ENCODE data around the gene AREG. TPM values are rescaled to one million over a fixed set of nuclear protein-coding genes. Genes with fewer than 3 reads are reported as not detected.

AREG gene
- total RNA-seq, 1 donor from 2014 or later, result 14.6 TPM

DNA sequence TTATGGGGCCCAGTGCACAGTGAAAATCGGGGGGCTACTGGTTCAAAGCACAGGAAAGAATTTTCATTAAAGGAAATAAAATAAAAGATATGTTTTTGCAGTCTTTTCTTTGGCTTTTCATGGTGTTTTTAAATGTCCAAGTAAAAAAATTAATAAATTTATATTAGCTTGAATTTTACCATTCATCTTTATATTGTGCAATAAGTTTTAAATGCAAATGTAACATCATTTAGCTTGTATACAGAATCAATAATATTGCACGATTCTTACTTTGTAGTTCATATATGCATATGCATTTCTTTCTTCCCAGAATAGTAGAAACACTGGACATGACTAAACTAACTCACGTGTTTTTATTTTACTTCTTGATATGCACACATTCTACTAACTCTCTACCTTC lies 31.0 kb downstream of the AREG start:
- intact Hi-C loops (cut with DNase I), result no loop called here
- TF ChIP-seq, protein P1, sequence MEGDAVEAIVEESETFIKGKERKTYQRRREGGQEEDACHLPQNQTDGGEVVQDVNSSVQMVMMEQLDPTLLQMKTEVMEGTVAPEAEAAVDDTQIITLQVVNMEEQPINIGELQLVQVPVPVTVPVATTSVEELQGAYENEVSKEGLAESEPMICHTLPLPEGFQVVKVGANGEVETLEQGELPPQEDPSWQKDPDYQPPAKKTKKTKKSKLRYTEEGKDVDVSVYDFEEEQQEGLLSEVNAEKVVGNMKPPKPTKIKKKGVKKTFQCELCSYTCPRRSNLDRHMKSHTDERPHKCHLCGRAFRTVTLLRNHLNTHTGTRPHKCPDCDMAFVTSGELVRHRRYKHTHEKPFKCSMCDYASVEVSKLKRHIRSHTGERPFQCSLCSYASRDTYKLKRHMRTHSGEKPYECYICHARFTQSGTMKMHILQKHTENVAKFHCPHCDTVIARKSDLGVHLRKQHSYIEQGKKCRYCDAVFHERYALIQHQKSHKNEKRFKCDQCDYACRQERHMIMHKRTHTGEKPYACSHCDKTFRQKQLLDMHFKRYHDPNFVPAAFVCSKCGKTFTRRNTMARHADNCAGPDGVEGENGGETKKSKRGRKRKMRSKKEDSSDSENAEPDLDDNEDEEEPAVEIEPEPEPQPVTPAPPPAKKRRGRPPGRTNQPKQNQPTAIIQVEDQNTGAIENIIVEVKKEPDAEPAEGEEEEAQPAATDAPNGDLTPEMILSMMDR (IDR thresholded peaks at IDR 0.05), result no peak
- H3K4me1 ChIP-seq, result peaks cover 5% of the 10 kb centered on the region
- no peak overlapping the region for H3K27ac ChIP-seq
- no peak for ATAC-seq
- H3K4me3 ChIP-seq, result no peak overlapping the region
- no peaks in the 10 kb centered on the region for H3K36me3 ChIP-seq
- no peak for DNase-seq
- no peaks in the 10 kb centered on the region for H3K27me3 ChIP-seq
- no peaks in the 10 kb centered on the region for H3K9me3 ChIP-seq

DNA sequence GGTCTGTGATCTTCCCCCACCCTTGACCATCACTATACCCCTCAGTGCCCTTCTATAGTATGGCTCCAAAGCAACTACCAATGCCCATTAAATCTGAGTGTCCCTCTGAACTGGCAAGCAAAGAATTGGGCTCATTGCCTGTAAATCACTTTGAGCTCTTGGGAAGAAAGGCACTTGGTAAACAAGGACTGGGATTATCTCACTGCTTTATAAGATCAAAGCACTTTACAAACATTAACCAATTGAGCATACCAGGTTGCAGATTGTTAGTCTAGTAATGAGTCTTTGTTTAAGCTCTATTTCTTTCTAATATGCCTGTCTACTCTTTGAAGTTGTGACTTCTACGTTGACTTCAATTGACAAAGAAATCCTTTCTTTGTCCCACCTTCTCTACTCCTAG lies 34.1 kb downstream of the AREG start:
- H3K27me3 ChIP-seq, result no peaks in the 10 kb centered on the region
- H3K4me1 ChIP-seq, result peaks cover 2% of the 10 kb centered on the region
- no peak overlapping the region for H3K27ac ChIP-seq
- TF ChIP-seq, protein P1 (IDR thresholded peaks at IDR 0.05), result no peak
- no peak for DNase-seq
- H3K4me3 ChIP-seq, result no peak overlapping the region
- intact Hi-C loops (cut with DNase I), result no loop called here
- no peak for ATAC-seq
- H3K9me3 ChIP-seq, result no peaks in the 10 kb centered on the region
- no peaks in the 10 kb centered on the region for H3K36me3 ChIP-seq

DNA sequence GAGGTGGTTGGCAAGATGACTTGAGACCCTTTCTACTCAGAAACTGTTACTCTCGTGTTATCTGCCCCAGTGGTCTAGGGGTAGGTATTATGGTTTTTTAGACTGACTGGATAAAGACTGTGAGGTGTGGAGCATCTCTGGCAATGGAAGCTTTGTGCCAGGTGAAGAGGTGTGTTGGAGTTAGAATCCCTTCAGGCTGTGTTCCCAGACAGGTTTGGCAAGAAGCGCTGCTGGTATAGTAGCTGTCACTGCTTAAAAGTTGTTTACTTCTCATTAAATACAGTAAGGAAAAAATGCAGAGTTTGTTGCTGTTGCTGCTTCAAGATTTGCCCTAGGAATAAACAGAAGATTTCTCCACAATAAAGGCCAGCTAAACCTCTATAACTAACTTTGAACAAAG lies 35.3 kb downstream of the AREG start:
- intact Hi-C loops (cut with DNase I), result no loop called here
- H3K9me3 ChIP-seq, result no peaks in the 10 kb centered on the region
- no peaks in the 10 kb centered on the region for H3K27me3 ChIP-seq
- H3K27ac ChIP-seq, result no peak overlapping the region
- TF ChIP-seq, protein P1 (IDR thresholded peaks at IDR 0.05), result no peak
- DNase-seq (no peak), ATAC-seq (no peak)
- H3K36me3 ChIP-seq, result no peaks in the 10 kb centered on the region
- H3K4me3 ChIP-seq, result no peak overlapping the region
- no peaks in the 10 kb centered on the region for H3K4me1 ChIP-seq

DNA sequence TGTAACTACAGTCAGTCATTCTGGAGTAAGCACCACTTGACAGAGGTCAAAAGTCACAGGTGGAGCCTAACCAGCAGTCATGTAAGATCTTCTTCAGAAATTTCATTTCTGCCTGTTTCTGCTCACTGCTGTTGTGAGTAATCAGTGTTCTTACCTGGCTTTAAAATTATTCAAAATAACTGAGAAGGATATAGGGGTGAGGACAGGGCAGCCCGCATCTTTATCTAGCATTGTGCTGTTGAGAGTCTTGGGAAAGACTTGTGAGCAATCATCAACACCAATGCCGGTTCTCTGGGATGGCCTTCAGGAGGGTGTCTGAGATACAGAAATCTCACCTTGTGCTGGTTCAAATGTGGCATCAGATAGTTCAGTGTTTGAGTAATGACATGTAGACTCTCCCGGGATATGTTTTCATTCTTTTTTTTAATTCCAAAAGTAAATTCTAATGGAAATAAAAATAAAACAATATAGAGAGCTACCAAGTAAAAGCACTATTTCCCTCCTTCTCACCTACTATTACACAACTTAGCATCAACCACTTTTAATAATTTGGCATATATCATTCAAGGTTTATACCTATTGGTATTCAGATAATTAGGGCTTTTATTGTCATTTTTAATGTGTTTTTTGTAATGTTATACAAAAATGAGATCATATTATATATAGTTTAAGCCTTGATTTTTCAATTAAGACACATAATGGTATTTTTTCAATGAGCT lies 37.1 kb downstream of the AREG start:
- DNase-seq (no peak), ATAC-seq (no peak)
- H3K9me3 ChIP-seq, result no peaks in the 10 kb centered on the region
- TF ChIP-seq, protein P1 (IDR thresholded peaks at IDR 0.05), result no peak
- H3K36me3 ChIP-seq, result no peaks in the 10 kb centered on the region
- intact Hi-C loops (cut with DNase I), result no loop called here
- no peaks in the 10 kb centered on the region for H3K4me1 ChIP-seq
- no peak overlapping the region for H3K4me3 ChIP-seq
- H3K27ac ChIP-seq, result no peak overlapping the region
- H3K27me3 ChIP-seq, result no peaks in the 10 kb centered on the region

DNA sequence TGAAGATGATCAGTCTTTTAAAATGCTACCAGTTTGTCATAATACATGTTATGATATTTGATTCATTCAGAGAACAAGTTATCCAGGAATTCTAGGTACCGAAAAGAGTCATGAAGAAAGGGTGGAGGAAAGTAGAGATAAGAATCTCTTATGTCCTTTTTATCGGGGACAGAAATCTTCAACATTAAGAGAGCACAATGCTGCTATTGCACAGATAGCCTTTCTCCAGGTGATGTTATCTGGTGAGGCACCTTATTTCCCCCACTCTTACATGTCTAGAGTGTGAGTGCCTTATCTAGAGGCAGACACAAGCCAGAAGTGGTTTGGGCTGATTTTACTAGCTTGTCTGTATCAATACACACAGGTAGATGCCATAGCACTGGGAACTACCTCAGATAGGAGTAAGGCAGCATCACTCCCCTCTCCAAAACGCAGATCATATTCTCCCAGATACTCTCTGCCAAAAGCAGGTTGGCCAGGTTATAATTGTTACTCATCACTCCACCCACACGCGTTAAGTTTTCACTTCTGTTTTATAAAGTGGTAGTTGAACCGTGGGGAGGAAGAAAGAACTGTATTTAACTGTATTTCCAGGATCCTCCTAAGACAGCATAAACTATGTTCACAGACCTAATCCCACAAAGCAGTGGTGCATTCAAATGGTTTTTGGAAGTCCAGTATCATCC lies 38.4 kb downstream of the AREG start:
- intact Hi-C loops (cut with DNase I), result no loop called here

More for the DNA sequence above, 38.4 kb downstream of the AREG start:
- H3K27ac ChIP-seq, result no peak overlapping the region
- TF ChIP-seq, protein P1 (IDR thresholded peaks at IDR 0.05), result no peak
- DNase-seq (no peak), ATAC-seq (no peak)
- H3K4me3 ChIP-seq, result no peak overlapping the region
- no peaks in the 10 kb centered on the region for H3K36me3 ChIP-seq
- H3K9me3 ChIP-seq, result no peaks in the 10 kb centered on the region
- H3K4me1 ChIP-seq, result no peaks in the 10 kb centered on the region
- H3K27me3 ChIP-seq, result no peaks in the 10 kb centered on the region
